ENCODE measurements around the gene KATNBL1.
A peak's percentile ranks its signal among the peaks of the same experiment; 100 is the strongest.

GRCh38 chr15:34209421-34210282 lies at the start of gene KATNBL1:
- TF ChIP-seq EZH2 (IDR thresholded peaks at IDR 0.05; ENCODE audit: borderline replicate concordance) (no peak), EZH2phosphoT487 (IDR thresholded peaks at IDR 0.05; ENCODE audit: low read depth, severe bottlenecking, unreplicated experiment) (no peak)
- TF ChIP-seq, protein P1, sequence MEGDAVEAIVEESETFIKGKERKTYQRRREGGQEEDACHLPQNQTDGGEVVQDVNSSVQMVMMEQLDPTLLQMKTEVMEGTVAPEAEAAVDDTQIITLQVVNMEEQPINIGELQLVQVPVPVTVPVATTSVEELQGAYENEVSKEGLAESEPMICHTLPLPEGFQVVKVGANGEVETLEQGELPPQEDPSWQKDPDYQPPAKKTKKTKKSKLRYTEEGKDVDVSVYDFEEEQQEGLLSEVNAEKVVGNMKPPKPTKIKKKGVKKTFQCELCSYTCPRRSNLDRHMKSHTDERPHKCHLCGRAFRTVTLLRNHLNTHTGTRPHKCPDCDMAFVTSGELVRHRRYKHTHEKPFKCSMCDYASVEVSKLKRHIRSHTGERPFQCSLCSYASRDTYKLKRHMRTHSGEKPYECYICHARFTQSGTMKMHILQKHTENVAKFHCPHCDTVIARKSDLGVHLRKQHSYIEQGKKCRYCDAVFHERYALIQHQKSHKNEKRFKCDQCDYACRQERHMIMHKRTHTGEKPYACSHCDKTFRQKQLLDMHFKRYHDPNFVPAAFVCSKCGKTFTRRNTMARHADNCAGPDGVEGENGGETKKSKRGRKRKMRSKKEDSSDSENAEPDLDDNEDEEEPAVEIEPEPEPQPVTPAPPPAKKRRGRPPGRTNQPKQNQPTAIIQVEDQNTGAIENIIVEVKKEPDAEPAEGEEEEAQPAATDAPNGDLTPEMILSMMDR (IDR thresholded peaks at IDR 0.05; ENCODE audit: poor library complexity), result peak; percentile 97
